Cerebellar nuclear complex (tissue), 1 donor: ENCODE data around the gene BLACAT1.

Experiments used
- DNase-seq, 2 experiments: peaks; one replicate each; lab custom pipeline; 2025; lab: John Stamatoyannopoulos, UW

BLACAT1 gene

GRCh38 chr1:205456868-205457745, 1.3 kb upstream of the BLACAT1 start:
- peak in 1 of 2 experiments; percentile 50 for DNase-seq

- no peak for DNase-seq
Observed at GRCh38 chr1:205456383-205456867, 580 bp upstream of the BLACAT1 start.

GRCh38 chr1:205454903-205455335, 926 bp downstream of the BLACAT1 start:
- no peak for DNase-seq

GRCh38 chr1:205453466-205453865, 2.4 kb downstream of the BLACAT1 start:
- DNase-seq = no peak

- no peak for DNase-seq
Observed at GRCh38 chr1:205452933-205453332, 2.9 kb downstream of the BLACAT1 start.

GRCh38 chr1:205452364-205452763, 3.5 kb downstream of the BLACAT1 start:
- no peak for DNase-seq

- DNase-seq = no peak
Observed at GRCh38 chr1:205451759-205452164, 4.1 kb downstream of the BLACAT1 start.

- DNase-seq = no peak
Observed at GRCh38 chr1:205451202-205451601, 4.6 kb downstream of the BLACAT1 start.

- no peak for DNase-seq
Observed at GRCh38 chr1:205450448-205450847, 5.4 kb downstream of the BLACAT1 start.

- no peak for DNase-seq
Observed at GRCh38 chr1:205449750-205450443, 5.9 kb downstream of the BLACAT1 start.

- no peak for DNase-seq
Observed at GRCh38 chr1:205449254-205449749, 6.5 kb downstream of the BLACAT1 start.

- DNase-seq = no peak
Observed at GRCh38 chr1:205448540-205449253, 7.1 kb downstream of the BLACAT1 start.

- no peak for DNase-seq
Observed at GRCh38 chr1:205447457-205448341, 8.1 kb downstream of the BLACAT1 start.

GRCh38 chr1:205446828-205447227, 9.0 kb downstream of the BLACAT1 start:
- no peak for DNase-seq

GRCh38 chr1:205445646-205445935, 10.3 kb downstream of the BLACAT1 start:
- DNase-seq = no peak

- peak; percentile 95 to 98 for DNase-seq
Observed at GRCh38 chr1:205444931-205445645, 10.8 kb downstream of the BLACAT1 start.

GRCh38 chr1:205444300-205444930, 11.4 kb downstream of the BLACAT1 start:
- no peak for DNase-seq

GRCh38 chr1:205443585-205444299, 12.1 kb downstream of the BLACAT1 start:
- peak in 1 of 2 experiments; percentile 48 for DNase-seq

- no peak for DNase-seq
Observed at GRCh38 chr1:205442051-205442725, 13.7 kb downstream of the BLACAT1 start.
